ENCODE measurements around the gene HNRNPUL1. TPM values are rescaled to one million over a fixed set of nuclear protein-coding genes. Genes with fewer than 3 reads are reported as not detected.

Gene HNRNPUL1
- total RNA-seq, 1 donor from 2014 or later: 244 TPM

- DNase-seq: no peak
- H3K27me3 Mint-ChIP-seq: peaks cover 24% of the 10 kb centered on the region
- H3K4me1 Mint-ChIP-seq: peaks cover 12% of the 10 kb centered on the region
- H3K9me3 Mint-ChIP-seq: no peaks in the 10 kb centered on the region
- no peak for TF ChIP-seq CTCF (IDR thresholded peaks at IDR 0.05)
- no peak for ATAC-seq (ENCODE audit: low read depth)
- no peak overlapping the region for H3K27ac Mint-ChIP-seq
- H3K36me3 Mint-ChIP-seq (ENCODE audit: low read depth): no peaks in the 10 kb centered on the region
- intact Hi-C loops (cut with micrococcal nuclease): no loop called here
- ChIA-PET POLR2A (no interaction called here), CTCF (no interaction called here)
- H3K4me3 Mint-ChIP-seq: no peak overlapping the region
These were observed 33.9 kb upstream of the HNRNPUL1 start for GRCh38 chr19:41230067-41230857.

GRCh38 chr19:41232686-41233085, 31.5 kb upstream of the HNRNPUL1 start:
- POLR2A ChIA-PET: interaction anchor here (0.7 kb wide), 1 partner anchor 167 kb away, joined by 3 read pairs; no protein-coding TSS in a partner anchor
- Mint-ChIP-seq H3K4me1 (no peaks in the 10 kb centered on the region), H3K27me3 (peaks cover 11% of the 10 kb centered on the region), H3K27ac (no peak overlapping the region), H3K4me3 (no peak overlapping the region), H3K9me3 (no peaks in the 10 kb centered on the region), H3K36me3 (ENCODE audit: low read depth) (no peaks in the 10 kb centered on the region)
- TF ChIP-seq CTCF (IDR thresholded peaks at IDR 0.05): no peak
- intact Hi-C loops (cut with micrococcal nuclease): no loop called here
- ATAC-seq (ENCODE audit: low read depth) (no peak), DNase-seq (no peak)
- CTCF ChIA-PET: no interaction called here

GRCh38 chr19:41233748-41234240, 30.4 kb upstream of the HNRNPUL1 start:
- no peak overlapping the region for H3K27ac Mint-ChIP-seq
- H3K9me3 Mint-ChIP-seq: no peaks in the 10 kb centered on the region
- peaks cover 12% of the 10 kb centered on the region for H3K27me3 Mint-ChIP-seq
- TF ChIP-seq CTCF (IDR thresholded peaks at IDR 0.05): no peak
- no peaks in the 10 kb centered on the region for H3K4me1 Mint-ChIP-seq
- DNase-seq: no peak
- no peaks in the 10 kb centered on the region for H3K36me3 Mint-ChIP-seq (ENCODE audit: low read depth)
- intact Hi-C loops (cut with micrococcal nuclease): no loop called here
- ChIA-PET POLR2A (no interaction called here), CTCF (no interaction called here)
- H3K4me3 Mint-ChIP-seq: no peak overlapping the region
- no peak for ATAC-seq (ENCODE audit: low read depth)

GRCh38 chr19:41234512-41235168, 29.5 kb upstream of the HNRNPUL1 start:
- POLR2A ChIA-PET: no interaction called here
- CTCF ChIA-PET: no interaction called here
- intact Hi-C loops (cut with micrococcal nuclease): no loop called here
- H3K4me1 Mint-ChIP-seq: no peaks in the 10 kb centered on the region
- no peak for ATAC-seq (ENCODE audit: low read depth)
- H3K9me3 Mint-ChIP-seq: no peaks in the 10 kb centered on the region
- peaks cover 15% of the 10 kb centered on the region for H3K27me3 Mint-ChIP-seq
- DNase-seq: no peak
- TF ChIP-seq CTCF (IDR thresholded peaks at IDR 0.05): no peak
- no peaks in the 10 kb centered on the region for H3K36me3 Mint-ChIP-seq (ENCODE audit: low read depth)
- H3K27ac Mint-ChIP-seq: no peak overlapping the region
- no peak overlapping the region for H3K4me3 Mint-ChIP-seq

GRCh38 chr19:41235480-41235879, 28.7 kb upstream of the HNRNPUL1 start:
- no peaks in the 10 kb centered on the region for H3K4me1 Mint-ChIP-seq
- ChIA-PET CTCF (no interaction called here), POLR2A (interaction anchor here (0.5 to 0.7 kb wide), 2 partner anchors 128 to 445 kb away, joined by 7 to 9 read pairs; partner anchors contain the start of gene B9D2)
- H3K9me3 Mint-ChIP-seq: no peaks in the 10 kb centered on the region
- intact Hi-C loops (cut with micrococcal nuclease): no loop called here
- no peak overlapping the region for H3K4me3 Mint-ChIP-seq
- DNase-seq (no peak), ATAC-seq (ENCODE audit: low read depth) (no peak)
- H3K27me3 Mint-ChIP-seq: peaks cover 18% of the 10 kb centered on the region
- no peak for TF ChIP-seq CTCF (IDR thresholded peaks at IDR 0.05)
- H3K27ac Mint-ChIP-seq: no peak overlapping the region
- no peaks in the 10 kb centered on the region for H3K36me3 Mint-ChIP-seq (ENCODE audit: low read depth)

Measured in activated B cell treated with CpG ODN at 0.5 μM for 24 hours (primary cell).